GM12878 (cell line): ENCODE results near the gene CSNK1G3. TPM values are rescaled to one million over a fixed set of nuclear protein-coding genes. Genes with fewer than 3 reads are reported as not detected.

Experiments
- ATAC-seq: fragments of 200-7000 bp; cut with Tn5 transposase; 3 replicates; pipeline ENCODE4 v1.9.1; 2020; ENCODE audit warnings: mild to moderate bottlenecking, moderate library complexity
- BruUV-seq: library from RNA; stranded (reverse); fragments of 400-500 nt; replicated peaks from 2 replicates; lab custom pipeline; 2021; lab: Mats Ljungman, UMichigan
- CTCF ChIA-PET: fragments of 300-600 bp; sonication (Branson Sonifier 250); formaldehyde crosslinking; extraction: SDS; loops from one replicate; lab custom pipeline; 2021; ENCODE audit warnings: inconsistent platforms; lab: Yijun Ruan, JAX
- POLR2A ChIA-PET: fragments of 350-600 bp; formaldehyde crosslinking; extraction: SDS; loops from one replicate; lab custom pipeline; 2021; ENCODE audit warnings: inconsistent platforms; lab: Charles Lee
- RAD21 ChIA-PET: fragments of 300-600 bp; sonication (Branson Sonifier 250); formaldehyde crosslinking; loops from one replicate; lab custom pipeline; 2023; ENCODE audit warnings: antibody characterized with exemption; ENCODE audit not compliant: unreplicated experiment; lab: Charles Lee
- SMC1A ChIA-PET: fragments of 300-600 bp; sonication (Branson Sonifier 250); formaldehyde crosslinking; loops from one replicate; lab custom pipeline; 2023; ENCODE audit not compliant: unreplicated experiment, uncharacterized antibody; lab: Charles Lee
- DNase-seq: peaks from one replicate; pipeline ENCODE4 v3.0.0-alpha.2; 2011; ENCODE audit warnings: low read depth, low spot score
- FAIRE-seq: peaks from 3 replicates; lab custom pipeline; 2011; peaks lifted over from hg19 to GRCh38; lab: Jason Lieb, UNC
- H2AFZ ChIP-seq: 2 replicates; pipeline ENCODE4 v1.6.0; 2011; ENCODE audit warnings: low read depth, low read length, control low read depth; ENCODE audit not compliant: control insufficient read depth
- H3K27ac ChIP-seq: 2 replicates; pipeline ENCODE4 v1.5.1; 2011; ENCODE audit warnings: control low read depth; ENCODE audit not compliant: control insufficient read depth, insufficient read depth
- H3K27me3 ChIP-seq, 2 experiments: replicated peaks in 1 of 2; 2 replicates each; pipeline versions ENCODE4 v1.6.0 to v1.6.1; 2011; ENCODE audit warnings: low read length in 1 of 2; ENCODE audit not compliant: control insufficient read depth in 2 of 2, insufficient read depth in 2 of 2
- H3K36me3 ChIP-seq, 2 experiments: 2 replicates each; pipeline ENCODE4 v1.5.1; 2011; ENCODE audit warnings: low read length in 1 of 2; ENCODE audit not compliant: control insufficient read depth in 2 of 2, insufficient read depth in 2 of 2
- H3K4me1 ChIP-seq: 2 replicates; pipeline ENCODE4 v1.6.1; 2011; ENCODE audit warnings: mild to moderate bottlenecking, low read length, moderate library complexity, mixed read lengths; ENCODE audit not compliant: control insufficient read depth, insufficient read depth
- H3K4me2 ChIP-seq: 2 replicates; pipeline ENCODE4 v1.6.0; 2011; ENCODE audit warnings: control low read depth; ENCODE audit not compliant: control insufficient read depth, insufficient read depth
- H3K4me3 ChIP-seq: fragments of 200-600 bp; sonication (generic); 2 replicates; pipeline ENCODE4 v1.5.1; 2016
- H3K79me2 ChIP-seq: 2 replicates; pipeline ENCODE4 v1.6.0; 2011; ENCODE audit warnings: low read length; ENCODE audit not compliant: control insufficient read depth, insufficient read depth
- H3K9ac ChIP-seq: 2 replicates; pipeline ENCODE4 v1.8.0; 2011; ENCODE audit warnings: low read length, control low read depth, mixed read lengths; ENCODE audit not compliant: control insufficient read depth, insufficient read depth
- H3K9me3 ChIP-seq: replicated peaks from 3 replicates; pipeline ENCODE4 v1.5.1; 2011; ENCODE audit warnings: mild to moderate bottlenecking, low read length; ENCODE audit not compliant: control insufficient read depth, insufficient read depth
- H4K20me1 ChIP-seq: 2 replicates; pipeline ENCODE4 v1.6.0; 2011; ENCODE audit not compliant: control insufficient read depth, insufficient read depth
- BCL3 ChIP-seq: IDR thresholded peaks from 2 replicates; pipeline ENCODE4 v1.6.1; 2011; ENCODE audit warnings: borderline replicate concordance, low read depth, mild to moderate bottlenecking, moderate library complexity, low read length; ENCODE audit not compliant: insufficient read depth, poor library complexity, severe bottlenecking
- CBFB ChIP-seq: IDR thresholded peaks from 2 replicates; pipeline ENCODE4 v1.6.1; 2016; ENCODE audit warnings: antibody characterized with exemption, low read depth
- CREM ChIP-seq: IDR thresholded peaks from 2 replicates; pipeline ENCODE4 v1.6.1; 2014; ENCODE audit warnings: antibody characterized with exemption, low read depth
- E2F8 ChIP-seq: fragments of 450-650 bp; IDR thresholded peaks from 2 replicates; pipeline ENCODE4 v1.6.1; 2018; ENCODE audit warnings: mild to moderate bottlenecking, low read depth, moderate library complexity; ENCODE audit not compliant: partially characterized antibody
- HDAC6 ChIP-seq: fragments of 200-600 bp; sonication (generic); IDR thresholded peaks from one replicate; pipeline ENCODE4 v1.8.0; 2017; ENCODE audit warnings: antibody characterized with exemption; ENCODE audit not compliant: unreplicated experiment
- LARP7 ChIP-seq: fragments of 450-650 bp; IDR thresholded peaks from 2 replicates; pipeline ENCODE4 v1.6.1; 2017; ENCODE audit warnings: mild to moderate bottlenecking
- NR2C1 ChIP-seq: fragments of 450-650 bp; IDR thresholded peaks from 2 replicates; pipeline ENCODE4 v1.6.1; 2017; ENCODE audit warnings: antibody characterized with exemption, mild to moderate bottlenecking, moderate library complexity
- PAX5 ChIP-seq: IDR thresholded peaks from 2 replicates; pipeline ENCODE4 v1.6.1; 2011; ENCODE audit warnings: low read depth, low read length, borderline replicate concordance
- PRDM15 ChIP-seq: fragments of 450-650 bp; formaldehyde crosslinking; IDR thresholded peaks from 2 replicates; pipeline ENCODE4 v1.4.0; 2020; ENCODE audit warnings: mild to moderate bottlenecking, moderate library complexity
- SMC3 ChIP-seq: IDR thresholded peaks from 2 replicates; pipeline ENCODE4 v1.6.1; 2011; ENCODE audit warnings: low read length, improper control_type of control experiment, borderline replicate concordance
- ZNF207 ChIP-seq: fragments of 450-650 bp; IDR thresholded peaks from 2 replicates; pipeline ENCODE4 v1.6.1; 2014; ENCODE audit warnings: antibody characterized with exemption, mild to moderate bottlenecking, borderline replicate concordance
- WGBS: methylation state at CpG from one replicate; pipeline ENCODE4 v1.1.6; 2016; ENCODE audit warnings: low lambda C conversion rate; ENCODE audit not compliant: insufficient replicate concordance, insufficient coverage; ENCODE audit errors: missing lambda C conversion rate; 5-methylcytosine and 5-hydroxymethylcytosine counted together
- in situ Hi-C: fragments of 300-500 bp; cut with MboI; formaldehyde crosslinking; loops from 9 replicates; pipeline ENCODE4 v1.14.3; 2018; ENCODE audit warnings: mixed read lengths
- intact Hi-C: fragments of 100-400 bp; cut with micrococcal nuclease; formaldehyde crosslinking; loops from one replicate; pipeline ENCODE4 v1.14.2; 2022; ENCODE audit not compliant: unreplicated experiment
- polyA plus RNA-seq, 11 experiments: library from polyadenylated mRNA; depleted of rRNA in 4 of 11; unstranded in 6 of 11; stranded (reverse) in 5 of 11; fragments of >200 nt; fragmentation: Nextera tagmentation in 4 of 11; fragmentation: Illumina TruSeq in 1 of 11; extraction: Ambion mirVana in 4 of 11; extraction: Trizol in 1 of 11; gene quantifications; 1 replicate in 1 of 11; 2 replicates in 10 of 11; pipeline versions ENCODE4 v1.2.1 to v1.2.3, GENCODE V29; 2011 to 2016; ENCODE audit warnings: inconsistent platforms in 2 of 11, missing spikeins in 2 of 11, low read depth in 1 of 11
- total RNA-seq, 4 experiments: library from RNA; depleted of rRNA in 3 of 4; stranded (reverse); fragments of >200 nt in 3 of 4; fragmentation: Illumina TruSeq in 1 of 4; extraction: Trizol in 1 of 4; gene quantifications; 2 replicates each; pipeline versions ENCODE4 v1.2.1 to v1.2.3, GENCODE V29; 2013 to 2021

The CSNK1G3 gene
- total and polyA plus RNA-seq, 10 of the 15 experiments (the other 5 are each of a cell fraction or from before 2014, with no cell fraction given) = 7.4 to 24.1 (median 17.9) TPM

GRCh38 chr5:123540534-123540933 is 28.6 kb downstream of the CSNK1G3 start:
- FAIRE-seq (no peak), DNase-seq (no peak), ATAC-seq (no peak)
- ChIA-PET CTCF (interaction anchor here (0.6 to 0.9 kb wide), 2 partner anchors 70 to 149 kb away, joined by 3 read pairs; no protein-coding TSS in a partner anchor), RAD21 (interaction anchor here (0.8 to 2.3 kb wide), 5 partner anchors 9 to 28 kb away, joined by 3 to 5 read pairs (median 4); partner anchors contain the start of gene CSNK1G3), POLR2A (no interaction called here), SMC1A (interaction anchor here (0.8 to 8.4 kb wide), 11 partner anchors 9 to 119 kb away, joined by 3 to 52 read pairs (median 5); partner anchors contain the start of gene CEP120)
- Histone ChIP-seq H3K36me3 (no peaks in the 10 kb centered on the region; a peak in 1 of 4 replicates), H2AFZ (no peak overlapping the region), H3K79me2 (peaks cover 43% of the 10 kb centered on the region), H3K4me3 (no peak overlapping the region), H3K27ac (no peak overlapping the region), H4K20me1 (no peaks in the 10 kb centered on the region), H3K27me3 (no peaks in the 10 kb centered on the region), H3K4me1 (no peaks in the 10 kb centered on the region), H3K9ac (no peak overlapping the region), H3K9me3 (no peaks in the 10 kb centered on the region; the same call in 2 of the 3 replicates), H3K4me2 (no peak overlapping the region)
- WGBS = 94% methylated on average over 7 of the region's 7 CpGs
- intact Hi-C loops (loop anchor here (2.0 kb wide), 1 partner anchor 14 kb away; no protein-coding TSS in a partner anchor), in situ Hi-C loops (no loop called here)
- BruUV-seq = no TSS peak
- TF ChIP-seq E2F8 = no peak
- TF ChIP-seq NR2C1 = no peak
- TF ChIP-seq CBFB = no peak
- TF ChIP-seq PAX5 = no peak
- TF ChIP-seq ZNF207 = no peak
- no peak for TF ChIP-seq HDAC6
- no peak for TF ChIP-seq CREM
- no peak for TF ChIP-seq LARP7
- no peak for TF ChIP-seq BCL3
- TF ChIP-seq SMC3 = no peak
- no peak for TF ChIP-seq PRDM15 (CRISPR knock-in tag)
